OCI-LY1 (cell line): ENCODE results near the gene ACAP2.

ENCODE experiments used
- EZH2 ChIP-seq: fragments of 200-600 bp; sonication (generic), shearing (Covaris generic); IDR thresholded peaks from 2 replicates; pipeline ENCODE4 v1.8.0; 2017; ENCODE audit warnings: borderline replicate concordance, mixed run types, mild to moderate bottlenecking, antibody characterized with exemption, low read length, moderate library complexity, mixed read lengths
- TF ChIP-seq, protein P1 (sequence below): fragments of 200-600 bp; sonication (generic), shearing (Covaris generic); IDR thresholded peaks from 2 replicates; pipeline ENCODE4 v1.5.1; 2017; ENCODE audit warnings: mild to moderate bottlenecking, antibody characterized with exemption, low read length, moderate library complexity, mixed read lengths

- TF ChIP-seq, protein P1, sequence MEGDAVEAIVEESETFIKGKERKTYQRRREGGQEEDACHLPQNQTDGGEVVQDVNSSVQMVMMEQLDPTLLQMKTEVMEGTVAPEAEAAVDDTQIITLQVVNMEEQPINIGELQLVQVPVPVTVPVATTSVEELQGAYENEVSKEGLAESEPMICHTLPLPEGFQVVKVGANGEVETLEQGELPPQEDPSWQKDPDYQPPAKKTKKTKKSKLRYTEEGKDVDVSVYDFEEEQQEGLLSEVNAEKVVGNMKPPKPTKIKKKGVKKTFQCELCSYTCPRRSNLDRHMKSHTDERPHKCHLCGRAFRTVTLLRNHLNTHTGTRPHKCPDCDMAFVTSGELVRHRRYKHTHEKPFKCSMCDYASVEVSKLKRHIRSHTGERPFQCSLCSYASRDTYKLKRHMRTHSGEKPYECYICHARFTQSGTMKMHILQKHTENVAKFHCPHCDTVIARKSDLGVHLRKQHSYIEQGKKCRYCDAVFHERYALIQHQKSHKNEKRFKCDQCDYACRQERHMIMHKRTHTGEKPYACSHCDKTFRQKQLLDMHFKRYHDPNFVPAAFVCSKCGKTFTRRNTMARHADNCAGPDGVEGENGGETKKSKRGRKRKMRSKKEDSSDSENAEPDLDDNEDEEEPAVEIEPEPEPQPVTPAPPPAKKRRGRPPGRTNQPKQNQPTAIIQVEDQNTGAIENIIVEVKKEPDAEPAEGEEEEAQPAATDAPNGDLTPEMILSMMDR = no peak
- TF ChIP-seq EZH2 = no peak
These were observed 176.4 kb downstream of the ACAP2 start for GRCh38 chr3:195266428-195266827.
